Tibial nerve (tissue), 4 donors: ENCODE results near the gene LIMK1. TPM values are rescaled to one million over a fixed set of nuclear protein-coding genes. Genes with fewer than 3 reads are reported as not detected.
A peak's percentile ranks its signal among the peaks of the same experiment; 100 is the strongest.

Source experiments
- DNase-seq, 2 donors: peaks; one replicate each; pipeline ENCODE4 v3.0.0-alpha.2; 2019; ENCODE audit warnings: low spot score in 2 of 2
- H3K27ac ChIP-seq, 4 donors: fragments of 200-600 bp; sonication (generic) in 3 of 4; one replicate each; pipeline ENCODE4 v1.5.1; 2017 to 2019; ENCODE audit warnings: mild to moderate bottlenecking in 1 of 4
- H3K27me3 ChIP-seq, 2 donors: fragments of 200-600 bp; sonication (generic) in 1 of 2; one replicate each; pipeline versions ENCODE4 v1.5.1 to v1.6.0; 2017 to 2019
- H3K36me3 ChIP-seq, 3 donors: fragments of 200-600 bp; sonication (generic); one replicate each; pipeline ENCODE4 v1.5.1; 2018 to 2019
- H3K4me1 ChIP-seq, 4 donors: fragments of 200-600 bp; sonication (generic) in 3 of 4; one replicate each; pipeline ENCODE4 v1.5.1; 2017 to 2019
- H3K4me3 ChIP-seq, 4 donors: fragments of 200-600 bp; sonication (generic) in 3 of 4; one replicate each; pipeline ENCODE4 v1.5.1; 2017 to 2019; ENCODE audit warnings: mild to moderate bottlenecking in 1 of 4, moderate library complexity in 1 of 4
- H3K9me3 ChIP-seq, 4 donors: fragments of 200-600 bp; sonication (generic) in 3 of 4; one replicate each; pipeline ENCODE4 v1.5.1; 2017 to 2019
- EP300 ChIP-seq, 2 donors: sonication (generic); formaldehyde crosslinking; IDR thresholded peaks; one replicate each; pipeline ENCODE4 v1.6.1; 2017; ENCODE audit warnings: antibody characterized with exemption in 2 of 2, mild to moderate bottlenecking in 1 of 2
- POLR2A ChIP-seq, 2 donors: fragments of 450-650 bp; IDR thresholded peaks; one replicate each; pipeline ENCODE4 v1.6.1; 2017; ENCODE audit warnings: antibody characterized with exemption in 2 of 2, mild to moderate bottlenecking in 2 of 2, moderate library complexity in 2 of 2
- WGBS, 2 donors: methylation state at CpG; one replicate each; pipeline ENCODE4 v1.1.5; 2018; 5-methylcytosine and 5-hydroxymethylcytosine counted together
- total RNA-seq, 4 donors: library from RNA; depleted of rRNA; stranded (reverse); fragments of >200 nt; gene quantifications; one replicate each; pipeline ENCODE4 v1.1.0, GENCODE V29; 2016
- TF ChIP-seq, protein P1 (sequence below), 5 experiments: fragments of 200-600 bp in 3 of 5; fragments of 450-650 bp in 2 of 5; sonication (generic) in 3 of 5; IDR thresholded peaks; one replicate each; pipeline ENCODE4 v1.5.1; 2016 to 2019; ENCODE audit warnings: antibody characterized with exemption in 5 of 5, mild to moderate bottlenecking in 3 of 5, moderate library complexity in 2 of 5

The LIMK1 gene
- total RNA-seq, 4 donors from 2014 or later, result 14.4 to 30.3 (median 17.0) TPM

DNA sequence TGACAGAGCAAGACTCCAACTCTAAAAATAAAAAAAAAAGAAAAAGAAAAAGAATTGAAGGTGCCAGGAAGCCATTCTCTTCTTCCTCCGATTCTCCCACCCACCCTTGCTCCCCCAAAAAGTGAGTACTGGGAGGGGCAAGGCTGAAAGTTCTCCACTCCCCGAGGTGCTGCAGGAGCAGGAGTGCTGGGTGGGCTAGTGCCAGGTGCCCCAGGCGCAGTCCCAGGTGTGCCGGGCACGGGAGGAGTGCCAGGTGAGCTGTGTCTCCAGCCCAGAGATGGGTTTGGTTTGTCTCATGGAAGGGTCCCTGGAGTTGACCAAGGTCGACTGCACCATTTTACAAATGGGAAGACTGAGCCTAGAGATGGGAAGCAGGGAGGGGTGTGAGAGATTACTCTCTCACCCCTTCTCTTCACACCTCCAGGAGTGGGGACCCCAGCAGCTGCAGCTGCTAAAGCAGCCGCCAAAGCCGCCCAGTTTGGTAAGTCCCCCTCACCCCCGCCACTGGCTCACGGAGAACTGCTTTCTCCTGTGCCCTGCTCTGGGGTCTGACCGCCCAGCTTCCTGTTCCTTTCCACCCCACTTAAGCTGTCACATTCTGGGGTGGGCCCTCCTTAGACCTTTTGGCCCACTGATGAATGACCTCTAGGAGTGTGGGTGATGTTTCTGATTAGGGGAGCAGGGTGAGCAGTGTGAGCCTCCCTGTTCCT is 26.2 kb upstream of the LIMK1 start:
- peaks cover 0 to 85% (median 0%) of the 10 kb centered on the region in 3 donors for H3K36me3 ChIP-seq
- no peak for TF ChIP-seq POLR2A (IDR thresholded peaks at IDR 0.05)
- no peak for TF ChIP-seq EP300 (IDR thresholded peaks at IDR 0.05)
- TF ChIP-seq, protein P1, sequence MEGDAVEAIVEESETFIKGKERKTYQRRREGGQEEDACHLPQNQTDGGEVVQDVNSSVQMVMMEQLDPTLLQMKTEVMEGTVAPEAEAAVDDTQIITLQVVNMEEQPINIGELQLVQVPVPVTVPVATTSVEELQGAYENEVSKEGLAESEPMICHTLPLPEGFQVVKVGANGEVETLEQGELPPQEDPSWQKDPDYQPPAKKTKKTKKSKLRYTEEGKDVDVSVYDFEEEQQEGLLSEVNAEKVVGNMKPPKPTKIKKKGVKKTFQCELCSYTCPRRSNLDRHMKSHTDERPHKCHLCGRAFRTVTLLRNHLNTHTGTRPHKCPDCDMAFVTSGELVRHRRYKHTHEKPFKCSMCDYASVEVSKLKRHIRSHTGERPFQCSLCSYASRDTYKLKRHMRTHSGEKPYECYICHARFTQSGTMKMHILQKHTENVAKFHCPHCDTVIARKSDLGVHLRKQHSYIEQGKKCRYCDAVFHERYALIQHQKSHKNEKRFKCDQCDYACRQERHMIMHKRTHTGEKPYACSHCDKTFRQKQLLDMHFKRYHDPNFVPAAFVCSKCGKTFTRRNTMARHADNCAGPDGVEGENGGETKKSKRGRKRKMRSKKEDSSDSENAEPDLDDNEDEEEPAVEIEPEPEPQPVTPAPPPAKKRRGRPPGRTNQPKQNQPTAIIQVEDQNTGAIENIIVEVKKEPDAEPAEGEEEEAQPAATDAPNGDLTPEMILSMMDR (IDR thresholded peaks at IDR 0.05), result no peak
- H3K27me3 ChIP-seq, result no peaks in the 10 kb centered on the region
- H3K4me1 ChIP-seq, result peaks cover 0 to 25% (median 4%) of the 10 kb centered on the region in 4 donors
- H3K27ac ChIP-seq, result no peak overlapping the region
- no peaks in the 10 kb centered on the region for H3K9me3 ChIP-seq
- DNase-seq, result no peak
- WGBS, 2 donors, result 77 to 82% methylated on average over 11 of the region's 11 CpGs
- H3K4me3 ChIP-seq, result no peak overlapping the region

DNA sequence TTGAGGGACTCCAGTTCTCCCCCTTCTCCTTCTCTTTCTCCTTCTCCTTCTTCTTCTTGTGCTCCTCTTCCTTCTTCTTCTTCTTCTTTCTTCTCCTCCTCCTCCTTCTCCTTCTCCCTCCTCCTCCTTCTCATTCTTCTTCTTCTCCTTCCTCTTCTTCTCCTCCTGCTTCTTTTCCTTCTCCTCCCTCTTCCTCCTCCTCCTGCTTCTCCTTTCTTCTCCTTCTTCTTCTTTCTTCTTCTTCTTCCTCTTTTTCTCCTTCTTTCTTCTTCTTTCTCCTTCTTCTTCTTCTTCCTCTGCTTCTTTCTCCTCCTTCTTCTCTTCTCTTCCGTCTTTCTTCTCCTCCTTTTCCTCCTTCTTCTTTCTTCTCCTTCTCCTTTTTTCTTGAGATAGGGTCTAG is 25.6 kb upstream of the LIMK1 start:
- H3K36me3 ChIP-seq, result peaks cover 0 to 81% (median 0%) of the 10 kb centered on the region in 3 donors
- no peak overlapping the region for H3K27ac ChIP-seq
- H3K4me1 ChIP-seq, result peaks cover 0 to 29% (median 4%) of the 10 kb centered on the region in 4 donors
- TF ChIP-seq POLR2A (IDR thresholded peaks at IDR 0.05) (no peak), EP300 (IDR thresholded peaks at IDR 0.05) (no peak)
- TF ChIP-seq, protein P1 (IDR thresholded peaks at IDR 0.05), result no peak
- H3K27me3 ChIP-seq, result no peaks in the 10 kb centered on the region
- 81 to 86% methylated on average over 1 of the region's 1 CpG for WGBS, 2 donors
- H3K4me3 ChIP-seq, result no peak overlapping the region
- DNase-seq, result no peak
- no peaks in the 10 kb centered on the region for H3K9me3 ChIP-seq

DNA sequence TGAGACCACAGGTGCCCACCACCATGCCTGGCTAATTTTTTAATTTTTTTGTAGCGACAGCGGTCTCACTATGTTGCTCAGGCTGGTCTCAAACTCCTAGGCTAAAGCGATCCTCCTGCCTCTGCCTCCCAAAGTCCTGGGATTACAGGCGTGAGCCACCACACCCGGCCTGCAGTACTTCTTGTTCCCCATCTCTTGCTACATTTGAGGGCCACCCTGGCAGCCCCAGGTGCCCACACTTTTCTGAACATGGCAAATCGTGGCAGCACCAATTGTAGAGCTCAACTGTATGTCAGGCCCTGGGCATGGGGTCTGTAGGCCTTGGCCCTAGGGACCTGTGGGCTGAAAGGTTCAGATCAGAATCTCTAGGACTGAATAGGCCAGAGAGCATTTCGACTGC is 25.1 kb upstream of the LIMK1 start:
- TF ChIP-seq, protein P1 (IDR thresholded peaks at IDR 0.05), result no peak
- TF ChIP-seq EP300 (IDR thresholded peaks at IDR 0.05), result no peak
- TF ChIP-seq POLR2A (IDR thresholded peaks at IDR 0.05), result no peak
- H3K9me3 ChIP-seq, result no peaks in the 10 kb centered on the region
- no peak for DNase-seq
- 89 to 90% methylated on average over 7 of the region's 7 CpGs for WGBS, 2 donors
- H3K4me1 ChIP-seq, result peaks cover 0 to 29% (median 4%) of the 10 kb centered on the region in 4 donors
- H3K4me3 ChIP-seq, result no peak overlapping the region
- no peak overlapping the region for H3K27ac ChIP-seq
- peaks cover 0 to 81% (median 0%) of the 10 kb centered on the region in 3 donors for H3K36me3 ChIP-seq
- H3K27me3 ChIP-seq, result no peaks in the 10 kb centered on the region

DNA sequence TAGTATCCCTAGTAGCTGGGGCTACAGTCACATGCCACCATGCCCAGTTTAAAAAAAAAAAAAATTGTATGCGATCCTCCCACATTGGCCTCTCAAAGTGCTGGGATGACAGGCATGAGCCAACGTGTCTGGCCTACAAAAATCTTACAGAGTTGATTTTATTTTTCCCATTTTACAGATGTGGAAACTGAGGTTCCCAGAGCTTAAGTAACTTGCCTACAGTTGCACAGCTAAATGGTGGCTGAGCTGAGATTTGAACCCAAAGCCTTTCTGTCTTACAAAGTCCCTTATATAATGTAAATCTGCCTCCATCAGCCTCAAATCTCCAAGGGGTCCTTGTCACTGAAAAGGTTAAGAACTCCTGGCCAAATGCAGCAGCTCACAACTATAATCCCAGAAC is 24.6 kb upstream of the LIMK1 start:
- no peak for DNase-seq
- WGBS, 2 donors, result 68 to 78% methylated on average over 2 of the region's 2 CpGs
- H3K9me3 ChIP-seq, result no peaks in the 10 kb centered on the region
- peaks cover 0 to 29% (median 4%) of the 10 kb centered on the region in 4 donors for H3K4me1 ChIP-seq
- no peaks in the 10 kb centered on the region for H3K27me3 ChIP-seq
- H3K36me3 ChIP-seq, result peaks cover 0 to 80% (median 0%) of the 10 kb centered on the region in 3 donors
- TF ChIP-seq EP300 (IDR thresholded peaks at IDR 0.05) (no peak), POLR2A (IDR thresholded peaks at IDR 0.05) (no peak)
- TF ChIP-seq, protein P1 (IDR thresholded peaks at IDR 0.05), result no peak
- no peak overlapping the region for H3K4me3 ChIP-seq
- peak overlapping the region in 1 of 4 donors; percentile 95 for H3K27ac ChIP-seq
